HG03108 (cell line): ENCODE data around the gene TNK2.
"Not testable (repeated sequence)": the region's sequence is repeated elsewhere in the genome, so short reads cannot be mapped to it uniquely, and the experiment has no call there.

Source experiments
- ATAC-seq: cut with Tn5 transposase; IDR thresholded peaks from one replicate; pipeline ENCODE4 v1.9.1; 2021; ENCODE audit warnings: moderate library complexity; ENCODE audit not compliant: unreplicated experiment

TNK2 gene

DNA sequence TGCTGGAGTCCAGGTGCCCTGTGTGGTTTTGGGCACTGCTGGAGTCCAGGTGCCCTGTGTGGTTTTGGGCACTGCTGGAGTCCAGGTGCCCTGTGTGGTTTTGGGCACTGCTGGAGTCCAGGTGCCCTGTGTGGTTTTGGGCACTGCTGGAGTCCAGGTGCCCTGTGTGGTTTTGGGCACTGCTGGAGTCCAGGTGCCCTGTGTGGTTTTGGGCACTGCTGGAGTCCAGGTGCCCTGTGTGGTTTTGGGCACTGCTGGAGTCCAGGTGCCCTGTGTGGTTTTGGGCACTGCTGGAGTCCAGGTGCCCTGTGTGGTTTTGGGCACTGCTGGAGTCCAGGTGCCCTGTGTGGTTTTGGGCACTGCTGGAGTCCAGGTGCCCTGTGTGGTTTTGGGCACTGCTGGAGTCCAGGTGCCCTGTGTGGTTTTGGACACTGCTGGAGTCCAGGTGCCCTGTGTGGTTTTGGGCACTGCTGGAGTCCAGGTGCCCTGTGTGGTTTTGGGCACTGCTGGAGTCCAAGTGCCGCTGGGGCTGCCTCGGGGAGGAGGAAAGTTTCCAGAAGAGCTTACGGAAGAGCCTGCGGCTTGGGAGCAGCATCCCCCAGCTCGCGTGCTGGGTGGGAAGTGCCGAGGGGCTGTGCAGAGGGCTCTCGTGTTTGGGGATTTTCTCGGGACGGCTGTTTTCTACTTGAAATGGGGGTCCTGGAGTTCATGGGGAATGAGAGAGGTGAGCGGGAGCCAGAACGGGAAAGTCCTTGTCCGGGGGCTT lies 83.7 kb downstream of the TNK2 start:
- ATAC-seq = not testable (repeated sequence)

DNA sequence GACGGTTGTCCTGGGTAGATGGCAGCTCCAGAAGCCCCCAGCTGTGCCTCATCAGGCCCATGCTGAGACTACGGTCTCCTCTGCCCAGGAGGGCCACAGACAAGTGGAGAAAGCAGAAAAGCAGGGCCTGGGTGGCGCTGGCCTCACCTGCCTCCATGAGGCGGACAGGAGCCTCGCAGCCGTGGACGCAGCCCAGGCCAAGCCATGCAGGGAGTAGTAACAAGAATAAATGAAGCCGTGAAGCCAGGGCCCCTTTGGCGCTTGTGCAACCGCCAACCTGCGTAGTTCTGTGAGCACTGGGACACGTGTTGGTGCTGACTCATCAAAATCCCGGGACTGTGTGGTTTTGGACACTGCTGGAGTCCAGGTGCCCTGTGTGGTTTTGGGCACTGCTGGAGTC lies 84.4 kb downstream of the TNK2 start:
- no peak for ATAC-seq

- ATAC-seq = no peak
These were observed 85.1 kb downstream of the TNK2 start for GRCh38 chr3:195823280-195823679.

DNA sequence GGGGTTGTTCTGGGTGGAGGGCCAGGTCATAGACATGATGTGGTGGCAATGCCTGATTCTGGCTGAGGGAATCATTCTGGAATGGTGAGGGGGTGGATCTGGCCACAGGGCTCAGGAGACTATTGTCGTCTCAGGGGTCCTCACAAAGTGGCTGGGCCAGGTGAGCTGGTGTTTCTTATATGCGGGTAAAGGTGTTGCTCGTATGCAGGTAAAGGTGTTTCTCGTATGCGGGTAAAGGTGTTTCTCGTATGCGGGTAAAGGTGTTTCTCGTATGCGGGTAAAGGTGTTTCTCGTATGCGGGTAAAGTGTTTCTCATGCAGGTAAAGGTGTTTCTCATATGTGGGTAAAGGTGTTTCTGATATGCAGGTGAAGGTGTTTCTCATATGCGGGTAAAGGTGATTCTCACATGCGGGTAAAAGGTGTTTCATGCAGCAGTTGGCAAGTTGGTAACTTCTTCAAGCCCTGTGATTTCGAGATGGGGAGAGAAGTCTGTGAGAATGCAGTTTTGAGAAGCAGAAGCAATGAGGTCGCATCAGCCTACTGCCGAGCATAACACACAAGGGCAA lies 86.1 kb downstream of the TNK2 start:
- no peak for ATAC-seq

DNA sequence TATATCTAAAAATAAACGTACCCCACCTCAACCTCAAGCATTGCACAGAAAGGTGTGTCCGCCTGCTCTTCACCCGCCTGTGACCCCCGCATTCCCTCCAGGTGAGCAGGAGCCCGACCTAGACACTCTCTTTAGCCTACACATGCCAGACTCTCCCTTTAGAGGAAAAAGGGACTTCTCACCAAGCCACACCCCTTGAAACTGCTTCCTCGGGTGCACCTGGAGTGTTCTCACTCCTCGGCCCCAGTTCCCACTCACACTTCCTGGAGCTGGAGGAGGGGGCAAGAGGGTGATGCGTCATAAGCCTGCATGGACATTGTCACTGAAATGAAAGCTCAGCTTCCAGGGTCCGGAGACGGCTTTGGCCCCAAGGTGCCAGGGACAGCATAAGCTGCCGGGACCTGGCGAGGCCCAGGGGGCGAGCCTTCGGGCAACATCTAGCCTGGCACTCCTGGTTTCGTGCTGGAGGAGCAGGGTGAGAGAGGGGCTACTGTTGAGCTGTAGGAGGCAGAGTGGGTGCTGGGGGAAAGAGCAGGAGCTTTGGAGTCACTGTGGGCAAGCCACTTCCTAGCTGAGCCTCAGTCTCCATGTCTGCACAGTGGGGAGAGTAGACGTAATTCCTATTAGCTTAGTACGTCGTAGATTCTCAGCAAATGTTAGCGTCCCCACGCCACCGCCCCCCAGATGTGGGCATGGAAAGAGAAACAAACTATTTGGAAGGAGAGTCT lies 86.8 kb downstream of the TNK2 start:
- no peak for ATAC-seq

- ATAC-seq = no peak
These were observed 87.5 kb downstream of the TNK2 start for GRCh38 chr3:195820901-195821300.

GRCh38 chr3:195820186-195820585 lies 88.2 kb downstream of the TNK2 start:
- ATAC-seq = no peak

GRCh38 chr3:195818301-195818700 lies 90.0 kb downstream of the TNK2 start:
- no peak for ATAC-seq

DNA sequence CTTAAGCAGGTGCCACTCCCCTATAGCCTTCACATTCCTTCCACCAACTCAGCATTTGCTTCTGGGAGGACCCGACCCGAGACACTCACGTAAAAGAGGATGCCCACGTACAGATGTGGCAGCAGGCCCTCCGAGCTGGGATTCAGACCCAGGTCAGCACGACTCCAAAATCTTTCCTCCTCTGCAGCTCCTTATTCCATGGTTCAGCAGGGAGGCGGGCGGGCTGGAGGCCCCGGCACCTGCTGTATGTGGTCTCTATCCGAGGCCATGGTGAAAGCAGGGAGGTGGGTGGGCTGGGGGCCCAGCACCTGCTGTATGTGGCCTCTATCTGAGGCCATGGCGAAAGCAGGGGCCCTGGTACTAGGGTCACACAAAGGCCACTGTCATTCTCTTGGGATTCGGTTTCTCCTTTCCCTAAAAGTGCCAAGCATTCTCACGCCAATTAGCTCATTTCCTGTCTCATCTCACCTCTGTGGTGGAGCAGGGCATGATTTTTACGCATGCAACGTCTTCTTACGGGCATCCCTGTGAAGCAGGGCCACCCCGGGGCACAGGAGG lies 90.7 kb downstream of the TNK2 start:
- no peak for ATAC-seq

DNA sequence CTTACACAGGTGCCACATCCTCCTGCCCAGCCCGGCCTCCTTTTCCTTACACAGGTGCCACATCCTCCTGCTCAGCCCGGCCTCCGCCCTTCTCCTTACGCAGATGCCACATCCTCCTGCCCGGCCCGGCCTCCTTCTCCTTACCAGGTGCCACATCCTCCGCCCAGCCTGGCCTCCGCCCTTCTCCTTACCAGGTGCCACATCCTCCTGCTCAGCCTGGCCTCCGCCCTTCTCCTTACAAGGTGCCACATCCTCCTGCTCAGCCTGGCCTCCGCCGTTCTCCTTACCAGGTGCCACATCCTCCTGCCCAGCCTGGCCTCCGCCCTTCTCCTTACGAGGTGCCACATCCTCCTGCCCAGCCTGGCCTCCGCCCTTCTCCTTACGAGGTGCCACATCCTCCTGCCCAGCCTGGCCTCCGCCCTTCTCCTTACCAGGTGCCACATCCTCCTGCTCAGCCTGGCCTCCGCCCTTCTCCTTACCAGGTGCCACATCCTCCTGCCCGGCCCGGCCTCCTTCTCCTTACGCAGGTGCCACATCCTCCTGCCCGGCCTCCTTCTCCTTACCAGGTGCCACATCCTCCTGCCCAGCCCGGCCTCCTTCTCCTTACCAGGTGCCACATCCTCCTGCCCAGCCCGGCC lies 92.0 kb downstream of the TNK2 start:
- not testable (repeated sequence) for ATAC-seq

DNA sequence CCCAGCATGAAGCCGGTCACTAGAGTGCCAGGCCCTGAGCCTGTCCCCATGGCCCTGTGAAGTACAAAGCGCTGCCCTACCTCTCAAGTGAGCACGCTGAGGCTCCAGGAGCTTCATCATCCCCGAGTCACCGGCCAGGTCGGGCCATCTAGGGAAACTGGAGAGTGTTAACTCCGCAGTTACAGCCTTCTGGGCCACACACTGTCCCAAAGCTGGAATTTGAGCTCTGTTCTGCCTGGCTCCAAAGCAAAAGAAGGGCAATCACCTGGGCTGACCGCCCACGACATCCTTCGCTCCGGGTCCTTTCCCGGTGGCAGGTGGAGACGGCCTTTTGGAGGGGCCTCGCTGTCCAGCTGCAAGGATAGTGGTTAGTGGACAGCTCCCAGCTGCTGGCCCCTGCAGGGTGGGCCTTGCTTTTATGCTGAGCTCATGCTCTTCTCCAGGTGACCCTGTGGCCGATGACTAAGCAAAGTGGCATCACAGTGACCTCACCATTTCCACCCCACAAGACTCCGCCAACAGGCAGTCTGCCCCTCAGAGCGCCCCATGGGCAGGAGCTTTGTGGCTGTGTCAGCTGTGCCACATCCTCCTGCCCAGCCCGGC lies 93.1 kb downstream of the TNK2 start:
- no peak for ATAC-seq

DNA sequence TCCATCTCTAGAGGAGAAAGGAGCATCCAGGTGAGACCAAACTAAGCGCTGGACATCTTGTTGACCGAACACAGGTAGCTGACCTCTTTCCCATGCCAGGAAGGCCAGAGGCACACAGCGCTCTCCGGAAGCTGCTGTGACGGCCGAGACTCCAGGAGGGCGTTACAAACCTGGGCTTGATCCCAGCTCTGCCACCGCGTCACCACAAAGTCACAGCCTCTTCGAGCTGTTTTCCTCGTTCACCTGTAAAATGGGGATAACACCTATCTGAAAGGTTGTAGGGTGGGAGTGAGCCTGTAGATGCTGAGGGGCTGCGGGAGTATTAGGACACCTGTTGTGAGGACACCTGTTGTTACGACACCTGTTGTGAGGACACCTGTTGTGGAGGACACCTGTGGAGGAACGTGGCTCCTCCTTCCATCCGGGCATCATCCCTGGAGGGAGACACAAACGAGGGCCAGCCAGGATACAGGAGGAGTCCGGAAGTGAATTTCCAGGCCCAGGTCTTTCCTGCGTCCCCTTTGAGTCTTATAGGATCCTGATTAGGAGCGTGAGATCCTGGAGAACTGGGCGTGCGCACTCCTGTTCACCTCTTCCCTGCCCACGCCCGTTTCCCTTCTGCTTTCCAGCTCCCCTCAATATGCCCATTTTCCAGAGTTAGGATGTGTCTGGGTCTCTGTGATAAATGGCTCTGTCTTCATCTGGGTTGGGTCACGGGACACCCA lies 94.3 kb downstream of the TNK2 start:
- ATAC-seq = no peak
